Stimulated activated CD4-positive, alpha-beta T cell treated with anti-CD3 and anti-CD28 coated beads, Interleukin-12 subunit alpha, Interleukin-12 subunit beta, amount 100 ng/mL, for 24 hours (primary cell): ENCODE measurements around the gene FXYD5.

Experiments
- DNase-seq, 2 experiments: peaks; one replicate each; pipeline ENCODE4 v3.0.0-alpha.2; 2020; ENCODE audit warnings: low read depth in 2 of 2

The FXYD5 gene

GRCh38 chr19:35155981-35156672 lies 1.6 kb downstream of the FXYD5 start:
- no peak for DNase-seq

GRCh38 chr19:35156673-35157014 lies 2.1 kb downstream of the FXYD5 start:
- DNase-seq, result no peak

- no peak for DNase-seq
These were observed 2.9 kb downstream of the FXYD5 start for GRCh38 chr19:35157431-35157830.

- no peak for DNase-seq
These were observed 5.1 kb downstream of the FXYD5 start for GRCh38 chr19:35159606-35160005.

GRCh38 chr19:35160629-35161433 lies 6.3 kb downstream of the FXYD5 start:
- no peak for DNase-seq

GRCh38 chr19:35161434-35161743 lies 6.9 kb downstream of the FXYD5 start:
- DNase-seq, result no peak

- DNase-seq, result no peak
These were observed 8.2 kb downstream of the FXYD5 start for GRCh38 chr19:35162471-35163326.

- DNase-seq, result no peak
These were observed 9.9 kb downstream of the FXYD5 start for GRCh38 chr19:35164418-35164817.

GRCh38 chr19:35165200-35166058 lies 10.9 kb downstream of the FXYD5 start:
- DNase-seq, result no peak

- DNase-seq, result no peak
These were observed 11.8 kb downstream of the FXYD5 start for GRCh38 chr19:35166100-35167063.

GRCh38 chr19:35167251-35168119 lies 12.9 kb downstream of the FXYD5 start:
- DNase-seq, result no peak

GRCh38 chr19:35168196-35168595 lies 13.7 kb downstream of the FXYD5 start:
- no peak for DNase-seq

- DNase-seq, result no peak
These were observed 14.9 kb downstream of the FXYD5 start for GRCh38 chr19:35169221-35169995.

GRCh38 chr19:35170359-35171061 lies 16.0 kb downstream of the FXYD5 start:
- no peak for DNase-seq

GRCh38 chr19:35171730-35172129 lies 17.2 kb downstream of the FXYD5 start:
- DNase-seq, result no peak

GRCh38 chr19:35174226-35174625 lies 19.7 kb downstream of the FXYD5 start:
- DNase-seq, result no peak

GRCh38 chr19:35176181-35176570 lies 21.6 kb downstream of the FXYD5 start:
- no peak for DNase-seq
